Activated CD4-positive, alpha-beta memory T cell treated with anti-CD3 and anti-CD28 coated beads for 36 hours (primary cell): ENCODE results near the gene MAD1L1. TPM values are rescaled to one million over a fixed set of nuclear protein-coding genes. Genes with fewer than 3 reads are reported as not detected.

Experiments used
- CTCF ChIA-PET: fragments of 350-600 bp; sonication (Branson Sonifier 250); formaldehyde crosslinking; loops from one replicate; lab custom pipeline; 2021; ENCODE audit warnings: antibody characterized with exemption, inconsistent platforms; lab: Charles Lee
- POLR2A ChIA-PET: fragments of 350-600 bp; sonication (Branson Sonifier 250); formaldehyde crosslinking; loops from one replicate; lab custom pipeline; 2021; ENCODE audit warnings: antibody characterized with exemption; lab: Charles Lee
- DNase-seq: peaks from one replicate; pipeline ENCODE4 v3.0.0-alpha.2; 2020
- H3K27ac Mint-ChIP-seq: one replicate; pipeline ENCODE4 v1.8.0; 2021; ENCODE audit warnings: mixed read lengths
- H3K27me3 Mint-ChIP-seq: one replicate; pipeline ENCODE4 v1.8.0; 2021; ENCODE audit warnings: mixed read lengths
- H3K36me3 Mint-ChIP-seq: one replicate; pipeline ENCODE4 v1.8.0; 2021; ENCODE audit warnings: mixed read lengths
- H3K4me1 Mint-ChIP-seq: one replicate; pipeline ENCODE4 v1.8.0; 2021; ENCODE audit warnings: low read depth, mixed read lengths
- H3K4me3 Mint-ChIP-seq: one replicate; pipeline ENCODE4 v1.8.0; 2021; ENCODE audit warnings: mild to moderate bottlenecking, mixed read lengths
- H3K9me3 Mint-ChIP-seq: one replicate; pipeline ENCODE4 v1.8.0; 2021; ENCODE audit warnings: mixed read lengths
- intact Hi-C: fragments of 100-400 bp; cut with micrococcal nuclease; formaldehyde crosslinking; loops from one replicate; pipeline ENCODE4 v1.15.1; 2023
- total RNA-seq, 2 experiments: library from RNA; stranded (reverse); gene quantifications; one replicate each; pipeline ENCODE4 v1.2.3, GENCODE V29; 2021

Gene MAD1L1
- total RNA-seq, 2 experiments from 2014 or later = 44.4 to 47.8 TPM

GRCh38 chr7:1850976-1851571, 381.7 kb downstream of the MAD1L1 start:
- H3K27ac Mint-ChIP-seq = no peak overlapping the region
- intact Hi-C loops = no loop called here
- H3K4me1 Mint-ChIP-seq = peaks cover 13% of the 10 kb centered on the region
- DNase-seq = no peak
- ChIA-PET POLR2A (no interaction called here), CTCF (no interaction called here)
- no peaks in the 10 kb centered on the region for H3K27me3 Mint-ChIP-seq
- H3K4me3 Mint-ChIP-seq = no peak overlapping the region
- no peaks in the 10 kb centered on the region for H3K9me3 Mint-ChIP-seq
- no peaks in the 10 kb centered on the region for H3K36me3 Mint-ChIP-seq

- H3K4me3 Mint-ChIP-seq = no peak overlapping the region
- no peak for DNase-seq
- H3K4me1 Mint-ChIP-seq = peaks cover 10% of the 10 kb centered on the region
- peaks cover under 1% of the 10 kb centered on the region for H3K36me3 Mint-ChIP-seq
- H3K27ac Mint-ChIP-seq = no peak overlapping the region
- intact Hi-C loops = no loop called here
- CTCF ChIA-PET = no interaction called here
- no peaks in the 10 kb centered on the region for H3K27me3 Mint-ChIP-seq
- H3K9me3 Mint-ChIP-seq = no peaks in the 10 kb centered on the region
- POLR2A ChIA-PET = no interaction called here
Observed at GRCh38 chr7:1850111-1850975, 382.4 kb downstream of the MAD1L1 start.

- intact Hi-C loops = no loop called here
- CTCF ChIA-PET = no interaction called here
- H3K4me1 Mint-ChIP-seq = peaks cover 3% of the 10 kb centered on the region
- POLR2A ChIA-PET = no interaction called here
- no peak overlapping the region for H3K27ac Mint-ChIP-seq
- H3K9me3 Mint-ChIP-seq = no peaks in the 10 kb centered on the region
- DNase-seq = no peak
- no peak overlapping the region for H3K4me3 Mint-ChIP-seq
- H3K27me3 Mint-ChIP-seq = no peaks in the 10 kb centered on the region
- H3K36me3 Mint-ChIP-seq = peaks cover 3% of the 10 kb centered on the region
Observed at GRCh38 chr7:1849351-1850041, 383.2 kb downstream of the MAD1L1 start.

GRCh38 chr7:1848911-1849311, 383.8 kb downstream of the MAD1L1 start:
- Mint-ChIP-seq H3K9me3 (no peaks in the 10 kb centered on the region), H3K4me3 (no peak overlapping the region), H3K36me3 (peaks cover 3% of the 10 kb centered on the region), H3K27me3 (no peaks in the 10 kb centered on the region), H3K27ac (no peak overlapping the region), H3K4me1 (no peaks in the 10 kb centered on the region)
- CTCF ChIA-PET = no interaction called here
- POLR2A ChIA-PET = no interaction called here
- DNase-seq = no peak
- intact Hi-C loops = no loop called here

GRCh38 chr7:1848013-1848640, 384.6 kb downstream of the MAD1L1 start:
- no peak overlapping the region for H3K4me3 Mint-ChIP-seq
- intact Hi-C loops = no loop called here
- POLR2A ChIA-PET = no interaction called here
- peaks cover 3% of the 10 kb centered on the region for H3K36me3 Mint-ChIP-seq
- no peaks in the 10 kb centered on the region for H3K9me3 Mint-ChIP-seq
- no peak overlapping the region for H3K27ac Mint-ChIP-seq
- no peaks in the 10 kb centered on the region for H3K4me1 Mint-ChIP-seq
- no peak for DNase-seq
- CTCF ChIA-PET = no interaction called here
- no peaks in the 10 kb centered on the region for H3K27me3 Mint-ChIP-seq

- no peaks in the 10 kb centered on the region for H3K9me3 Mint-ChIP-seq
- ChIA-PET CTCF (no interaction called here), POLR2A (no interaction called here)
- intact Hi-C loops = no loop called here
- no peaks in the 10 kb centered on the region for H3K4me1 Mint-ChIP-seq
- no peak for DNase-seq
- H3K27me3 Mint-ChIP-seq = no peaks in the 10 kb centered on the region
- no peak overlapping the region for H3K4me3 Mint-ChIP-seq
- H3K36me3 Mint-ChIP-seq = peaks cover 3% of the 10 kb centered on the region
- no peak overlapping the region for H3K27ac Mint-ChIP-seq
Observed at GRCh38 chr7:1847260-1848001, 385.3 kb downstream of the MAD1L1 start.

- Mint-ChIP-seq H3K9me3 (no peaks in the 10 kb centered on the region), H3K4me3 (no peak overlapping the region), H3K36me3 (peaks cover 3% of the 10 kb centered on the region), H3K4me1 (no peaks in the 10 kb centered on the region), H3K27ac (no peak overlapping the region), H3K27me3 (no peaks in the 10 kb centered on the region)
- ChIA-PET CTCF (interaction anchor here (0.7 kb wide), 1 partner anchor 48 kb away, joined by 3 read pairs; no protein-coding TSS in a partner anchor), POLR2A (no interaction called here)
- intact Hi-C loops = no loop called here
- no peak for DNase-seq
Observed at GRCh38 chr7:1846331-1847065, 386.2 kb downstream of the MAD1L1 start.

GRCh38 chr7:1845536-1846311, 387.0 kb downstream of the MAD1L1 start:
- no peak overlapping the region for H3K4me3 Mint-ChIP-seq
- ChIA-PET CTCF (interaction anchor here (0.7 kb wide), 1 partner anchor 47 kb away, joined by 3 read pairs; no protein-coding TSS in a partner anchor), POLR2A (no interaction called here)
- no peak for DNase-seq
- H3K27me3 Mint-ChIP-seq = no peaks in the 10 kb centered on the region
- peaks cover 3% of the 10 kb centered on the region for H3K36me3 Mint-ChIP-seq
- no peak overlapping the region for H3K27ac Mint-ChIP-seq
- H3K9me3 Mint-ChIP-seq = no peaks in the 10 kb centered on the region
- intact Hi-C loops = no loop called here
- H3K4me1 Mint-ChIP-seq = no peaks in the 10 kb centered on the region

GRCh38 chr7:1844951-1845390, 387.8 kb downstream of the MAD1L1 start:
- Mint-ChIP-seq H3K9me3 (no peaks in the 10 kb centered on the region), H3K4me1 (no peaks in the 10 kb centered on the region), H3K4me3 (no peak overlapping the region), H3K27ac (no peak overlapping the region), H3K27me3 (no peaks in the 10 kb centered on the region), H3K36me3 (peaks cover 3% of the 10 kb centered on the region)
- ChIA-PET POLR2A (no interaction called here), CTCF (no interaction called here)
- no peak for DNase-seq
- intact Hi-C loops = no loop called here

- Mint-ChIP-seq H3K27ac (no peak overlapping the region), H3K9me3 (no peaks in the 10 kb centered on the region), H3K36me3 (peaks cover 3% of the 10 kb centered on the region), H3K4me1 (no peaks in the 10 kb centered on the region), H3K4me3 (no peak overlapping the region), H3K27me3 (no peaks in the 10 kb centered on the region)
- POLR2A ChIA-PET = no interaction called here
- intact Hi-C loops = no loop called here
- CTCF ChIA-PET = no interaction called here
- no peak for DNase-seq
Observed at GRCh38 chr7:1844336-1844950, 388.3 kb downstream of the MAD1L1 start.
